Neural cell (in vitro differentiated cells): ENCODE data around the gene ZAR1. TPM values are rescaled to one million over a fixed set of nuclear protein-coding genes. Genes with fewer than 3 reads are reported as not detected.
A peak's percentile ranks its signal among the peaks of the same experiment; 100 is the strongest.

Experiments used
- H2AFZ ChIP-seq: fragments of 200-600, 300-800 bp; sonication (generic), shearing (Covaris generic); 2 replicates; pipeline ENCODE4 v1.6.0; 2014; ENCODE audit warnings: low read depth, mild to moderate bottlenecking, antibody characterized with exemption, low read length, moderate library complexity
- H3F3A ChIP-seq: fragments of 200-600 bp; shearing (Covaris generic); 2 replicates; pipeline ENCODE4 v1.6.1; 2016; ENCODE audit warnings: mild to moderate bottlenecking, moderate library complexity, mixed read lengths, antibody characterized with exemption, low read length; ENCODE audit not compliant: insufficient read depth, poor library complexity, severe bottlenecking
- H3K27ac ChIP-seq: fragments of 200-600, 300-800 bp; sonication (generic), shearing (Covaris generic); 2 replicates; pipeline ENCODE4 v1.5.1; 2014; ENCODE audit warnings: mild to moderate bottlenecking, low read length, moderate library complexity
- H3K27me3 ChIP-seq: fragments of 300-800, 200-600 bp; sonication (generic), shearing (Covaris generic); 2 replicates; pipeline ENCODE4 v1.6.0; 2014; ENCODE audit warnings: mild to moderate bottlenecking, low read depth, low read length, moderate library complexity; ENCODE audit not compliant: insufficient read depth
- H3K36me3 ChIP-seq: fragments of 300-800, 200-600 bp; sonication (generic), shearing (Covaris generic); 2 replicates; pipeline ENCODE4 v1.5.1; 2014; ENCODE audit warnings: mild to moderate bottlenecking, antibody characterized with exemption, low read length, moderate library complexity; ENCODE audit not compliant: insufficient read depth
- H3K4me2 ChIP-seq: fragments of 300-800, 200-600 bp; sonication (generic), shearing (Covaris generic); 2 replicates; pipeline ENCODE4 v1.6.0; 2014; ENCODE audit warnings: mild to moderate bottlenecking, low read length
- H3K4me3 ChIP-seq: fragments of 300-800, 200-600 bp; sonication (generic), shearing (Covaris generic); 2 replicates; pipeline ENCODE4 v1.5.1; 2014; ENCODE audit warnings: mild to moderate bottlenecking, low read length, moderate library complexity
- H3K79me2 ChIP-seq: fragments of 200-600 bp; shearing (Covaris generic); replicated peaks from 2 replicates; pipeline ENCODE4 v1.6.0; 2014; ENCODE audit warnings: mild to moderate bottlenecking, low read length, moderate library complexity; ENCODE audit not compliant: insufficient read depth
- H3K9ac ChIP-seq: fragments of 300-800, 200-600 bp; sonication (generic), shearing (Covaris generic); 2 replicates; pipeline ENCODE4 v1.6.1; 2016; ENCODE audit warnings: mild to moderate bottlenecking, low read length, mixed read lengths
- H3K9me2 ChIP-seq: fragments of 200-600 bp; shearing (Covaris generic); 2 replicates; pipeline ENCODE4 v1.6.1; 2016; ENCODE audit warnings: mild to moderate bottlenecking, low read length, mixed read lengths; ENCODE audit not compliant: insufficient read depth
- H3K9me3 ChIP-seq: fragments of 200-600, 300-800 bp; sonication (generic), shearing (Covaris generic); 2 replicates; pipeline ENCODE4 v1.6.1; 2016; ENCODE audit warnings: mild to moderate bottlenecking, mixed run types, low read length, moderate library complexity, mixed read lengths
- H4K20me1 ChIP-seq: fragments of 200-600 bp; shearing (Covaris generic); 2 replicates; pipeline ENCODE4 v1.6.1; 2016; ENCODE audit warnings: mild to moderate bottlenecking, mixed run types; ENCODE audit not compliant: insufficient read depth
- EP300 ChIP-seq: fragments of 450-650 bp; conservative IDR thresholded peaks from 2 replicates; pipeline ENCODE4 v1.6.1; 2014; ENCODE audit warnings: antibody characterized with exemption, mild to moderate bottlenecking, moderate library complexity; ENCODE audit not compliant: poor library complexity, severe bottlenecking
- EZH2 ChIP-seq: fragments of 200-600, 300-800 bp; shearing (Covaris generic), sonication (generic); IDR thresholded peaks from 2 replicates; pipeline ENCODE4 v1.6.1; 2014; ENCODE audit warnings: antibody characterized with exemption, low read length, borderline replicate concordance, mild to moderate bottlenecking; ENCODE audit not compliant: insufficient read depth, poor library complexity, severe bottlenecking
- MXI1 ChIP-seq: fragments of 450-650 bp; conservative IDR thresholded peaks from 2 replicates; pipeline ENCODE4 v1.6.1; 2014; ENCODE audit warnings: antibody characterized with exemption, mild to moderate bottlenecking; ENCODE audit not compliant: poor library complexity, severe bottlenecking
- POLR2AphosphoS5 ChIP-seq: IDR thresholded peaks from 2 replicates; pipeline ENCODE4 v1.6.1; 2012
- RAD21 ChIP-seq: fragments of 450-650 bp; conservative IDR thresholded peaks from 2 replicates; pipeline ENCODE4 v1.6.1; 2014; ENCODE audit warnings: antibody characterized with exemption, mild to moderate bottlenecking, moderate library complexity
- REST ChIP-seq: IDR thresholded peaks from 2 replicates; pipeline ENCODE4 v1.6.1; 2012; ENCODE audit warnings: borderline replicate concordance
- TAF1 ChIP-seq: IDR thresholded peaks from 2 replicates; pipeline ENCODE4 v1.6.1; 2012; ENCODE audit warnings: low read depth
- polyA plus RNA-seq: library from polyadenylated mRNA; depleted of rRNA; stranded (reverse); fragments of >200 nt; gene quantifications from 2 replicates; pipeline ENCODE4 v1.2.3, GENCODE V29; 2014
- TF ChIP-seq, protein P1 (sequence below): fragments of 450-650 bp; IDR thresholded peaks from 2 replicates; pipeline ENCODE4 v1.5.1; 2014; ENCODE audit warnings: antibody characterized with exemption, mild to moderate bottlenecking, moderate library complexity; ENCODE audit not compliant: poor library complexity, severe bottlenecking

The ZAR1 gene
- polyA plus RNA-seq, 1 donor from 2014 or later = not detected

- no peaks in the 10 kb centered on the region for H3K9me2 ChIP-seq
- no peaks in the 10 kb centered on the region for H3K36me3 ChIP-seq
- no peaks in the 10 kb centered on the region for H3K9me3 ChIP-seq
- H2AFZ ChIP-seq = no peak overlapping the region
- H3K79me2 ChIP-seq = peaks cover 14% of the 10 kb centered on the region
- H3K4me3 ChIP-seq = peak overlapping the region; percentile 12
- peak overlapping the region; percentile 75 for H3K27ac ChIP-seq
- peaks cover 17% of the 10 kb centered on the region for H3K27me3 ChIP-seq
- peak overlapping the region; percentile 34 for H3K4me2 ChIP-seq
- no peak for TF ChIP-seq MXI1
- TF ChIP-seq, protein P1, sequence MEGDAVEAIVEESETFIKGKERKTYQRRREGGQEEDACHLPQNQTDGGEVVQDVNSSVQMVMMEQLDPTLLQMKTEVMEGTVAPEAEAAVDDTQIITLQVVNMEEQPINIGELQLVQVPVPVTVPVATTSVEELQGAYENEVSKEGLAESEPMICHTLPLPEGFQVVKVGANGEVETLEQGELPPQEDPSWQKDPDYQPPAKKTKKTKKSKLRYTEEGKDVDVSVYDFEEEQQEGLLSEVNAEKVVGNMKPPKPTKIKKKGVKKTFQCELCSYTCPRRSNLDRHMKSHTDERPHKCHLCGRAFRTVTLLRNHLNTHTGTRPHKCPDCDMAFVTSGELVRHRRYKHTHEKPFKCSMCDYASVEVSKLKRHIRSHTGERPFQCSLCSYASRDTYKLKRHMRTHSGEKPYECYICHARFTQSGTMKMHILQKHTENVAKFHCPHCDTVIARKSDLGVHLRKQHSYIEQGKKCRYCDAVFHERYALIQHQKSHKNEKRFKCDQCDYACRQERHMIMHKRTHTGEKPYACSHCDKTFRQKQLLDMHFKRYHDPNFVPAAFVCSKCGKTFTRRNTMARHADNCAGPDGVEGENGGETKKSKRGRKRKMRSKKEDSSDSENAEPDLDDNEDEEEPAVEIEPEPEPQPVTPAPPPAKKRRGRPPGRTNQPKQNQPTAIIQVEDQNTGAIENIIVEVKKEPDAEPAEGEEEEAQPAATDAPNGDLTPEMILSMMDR = no peak
- TF ChIP-seq POLR2AphosphoS5 = peak; percentile 81
- peak; percentile 72 for TF ChIP-seq REST
- peak; percentile 66 for TF ChIP-seq EP300
- no peaks in the 10 kb centered on the region for H4K20me1 ChIP-seq
- H3K9ac ChIP-seq = peak overlapping the region; percentile 28
- H3F3A ChIP-seq = no peaks in the 10 kb centered on the region
Observed at GRCh38 chr4:48493452-48494100, 3.5 kb downstream of the ZAR1 start.

- Histone ChIP-seq H3K27ac (peak overlapping the region; percentile 28), H3K27me3 (no peaks in the 10 kb centered on the region), H3K36me3 (no peaks in the 10 kb centered on the region), H3K9me2 (no peaks in the 10 kb centered on the region), H3K79me2 (no peaks in the 10 kb centered on the region), H3K9ac (no peak overlapping the region), H3F3A (no peaks in the 10 kb centered on the region), H3K4me3 (no peak overlapping the region), H4K20me1 (no peaks in the 10 kb centered on the region), H3K9me3 (no peaks in the 10 kb centered on the region), H3K4me2 (no peak overlapping the region), H2AFZ (no peak overlapping the region)
- TF ChIP-seq RAD21 (no peak), EZH2 (no peak), MXI1 (no peak), REST (no peak), TAF1 (no peak), EP300 (no peak)
- TF ChIP-seq, protein P1 = no peak
Observed at GRCh38 chr4:48495941-48496340, 5.9 kb downstream of the ZAR1 start.
